Spinal cord (tissue), 10 donors: Measurements from ENCODE around the gene CACNG3. TPM values are rescaled to one million over a fixed set of nuclear protein-coding genes. Genes with fewer than 3 reads are reported as not detected.

ENCODE experiments used
- DNase-seq, 6 donors: peaks; one replicate each; pipeline versions ENCODE4 v3.0.0 to v3.0.0-alpha.2; 2013 to 2015; ENCODE audit warnings: low spot score in 6 of 6, low read depth in 4 of 6
- H3K27ac ChIP-seq: one replicate; pipeline ENCODE4 v1.5.1; 2013; ENCODE audit warnings: low read depth, low read length, control low read depth
- H3K27me3 ChIP-seq: one replicate; pipeline ENCODE4 v1.6.1; 2013; ENCODE audit warnings: low read length; ENCODE audit not compliant: control insufficient read depth, insufficient read depth
- H3K36me3 ChIP-seq: one replicate; pipeline ENCODE4 v1.6.1; 2013; ENCODE audit warnings: low read length; ENCODE audit not compliant: control insufficient read depth, insufficient read depth
- H3K4me1 ChIP-seq: one replicate; pipeline ENCODE4 v1.6.1; 2013; ENCODE audit warnings: low read length; ENCODE audit not compliant: control insufficient read depth, insufficient read depth
- H3K4me3 ChIP-seq: one replicate; pipeline ENCODE4 v1.5.1; 2013; ENCODE audit warnings: low read depth, low read length, control low read depth
- H3K9me3 ChIP-seq: one replicate; pipeline ENCODE4 v1.6.1; 2013; ENCODE audit warnings: low read length; ENCODE audit not compliant: control insufficient read depth, insufficient read depth
- WGBS: methylation state at CpG from one replicate; pipeline ENCODE4 v1.1.5; 2013; ENCODE audit warnings: missing lambda C conversion rate; ENCODE audit not compliant: insufficient coverage; 5-methylcytosine and 5-hydroxymethylcytosine counted together
- polyA plus RNA-seq, 2 donors: library from polyadenylated mRNA; unstranded; fragments of 120-200 nt; gene quantifications; one replicate each; pipeline ENCODE4 v1.2.1, GENCODE V29; 2013; ENCODE audit not compliant: insufficient read length in 2 of 2
- total RNA-seq, 2 donors: library from RNA; depleted of rRNA in 1 of 2; stranded (reverse); fragments of 120-200 nt in 1 of 2; fragments of >200 nt in 1 of 2; gene quantifications; one replicate each; pipeline versions ENCODE4 v1.2.3 to v1.2.4, GENCODE V29; 2013 to 2014
- donor health status: healthy.

The CACNG3 gene
- total and polyA plus RNA-seq, 4 donors = 1.9 to 21.1 (median 11.0) TPM

DNA sequence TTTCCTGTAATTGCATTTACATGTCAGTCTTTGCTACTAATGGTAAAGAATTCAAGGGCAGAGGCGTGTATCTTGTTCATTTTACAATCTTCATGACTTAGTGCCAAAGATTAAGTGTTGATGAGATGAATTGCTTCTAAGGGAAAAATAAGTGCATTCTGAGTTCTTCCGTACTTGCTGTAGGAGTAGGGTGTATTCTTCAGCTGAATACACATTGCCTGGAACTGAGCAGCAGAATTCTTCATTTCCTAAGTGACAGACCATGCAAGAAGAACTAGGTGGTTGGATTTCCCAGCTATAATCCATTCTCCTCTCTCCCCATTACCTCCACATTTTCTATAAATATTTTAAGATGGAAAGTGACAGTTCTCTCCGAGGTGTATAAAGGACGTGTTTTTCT lies 104.8 kb downstream of the CACNG3 start:
- no peaks in the 10 kb centered on the region for H3K27me3 ChIP-seq
- H3K36me3 ChIP-seq = peaks cover 4% of the 10 kb centered on the region
- DNase-seq = no peak
- no CpG with 5 or more reads among the region's 4 CpGs for WGBS
- no peaks in the 10 kb centered on the region for H3K4me1 ChIP-seq
- H3K27ac ChIP-seq = no peak overlapping the region
- no peak overlapping the region for H3K4me3 ChIP-seq
- H3K9me3 ChIP-seq = no peaks in the 10 kb centered on the region

DNA sequence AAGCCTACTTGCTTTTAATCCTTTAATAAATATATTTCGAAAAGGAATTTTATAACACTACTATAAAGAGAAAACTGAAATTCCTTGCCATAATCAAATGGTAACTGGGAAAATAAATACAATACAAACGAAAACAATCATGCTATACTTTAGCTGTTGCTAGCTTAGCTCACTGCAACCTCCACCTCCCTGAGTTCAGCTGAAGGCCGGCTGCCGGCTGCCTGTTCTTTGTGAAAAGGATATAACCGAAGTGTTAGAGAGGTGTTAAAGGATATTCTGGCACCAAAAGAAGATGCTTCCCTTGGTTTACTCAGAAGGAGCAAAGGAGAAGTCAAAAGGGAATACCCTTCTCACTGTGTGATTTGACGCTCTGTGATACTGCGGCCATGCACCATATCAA lies 108.5 kb downstream of the CACNG3 start:
- DNase-seq = no peak
- H3K9me3 ChIP-seq = no peaks in the 10 kb centered on the region
- H3K27ac ChIP-seq = no peak overlapping the region
- H3K27me3 ChIP-seq = no peaks in the 10 kb centered on the region
- no peak overlapping the region for H3K4me3 ChIP-seq
- H3K36me3 ChIP-seq = peaks cover 4% of the 10 kb centered on the region
- no CpG with 5 or more reads among the region's 7 CpGs for WGBS
- H3K4me1 ChIP-seq = no peaks in the 10 kb centered on the region

DNA sequence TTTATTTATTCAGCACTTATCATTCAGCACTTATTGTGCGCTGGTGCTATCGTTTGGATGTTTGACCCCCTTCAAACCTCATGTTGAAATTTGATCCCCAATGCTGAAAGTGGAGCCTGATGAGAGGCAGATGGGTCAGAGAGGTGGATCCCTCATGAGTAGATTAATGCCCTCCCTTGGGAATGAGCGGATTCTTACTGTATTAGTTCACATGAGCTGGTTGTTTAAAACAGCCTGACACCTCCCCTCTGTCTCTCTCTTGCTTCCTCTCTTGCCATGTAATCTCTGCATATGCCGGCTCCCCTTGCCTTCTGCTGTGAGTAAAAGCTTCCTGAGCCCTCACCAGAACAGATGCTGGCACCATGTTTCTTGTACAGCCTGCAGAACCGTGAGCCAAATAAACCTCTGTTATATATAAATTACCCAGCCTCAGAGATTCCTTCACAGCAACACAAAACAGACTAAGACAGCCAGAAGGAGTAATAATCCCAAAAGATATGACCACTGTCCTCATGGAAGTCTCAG lies 111.1 kb downstream of the CACNG3 start:
- peak in 1 of 6 donors; percentile 9 for DNase-seq
- Histone ChIP-seq H3K27ac (no peak overlapping the region), H3K36me3 (no peaks in the 10 kb centered on the region), H3K4me1 (no peaks in the 10 kb centered on the region), H3K27me3 (no peaks in the 10 kb centered on the region), H3K4me3 (no peak overlapping the region), H3K9me3 (no peaks in the 10 kb centered on the region)
- 75% methylated on average over 2 of the region's 5 CpGs for WGBS

DNA sequence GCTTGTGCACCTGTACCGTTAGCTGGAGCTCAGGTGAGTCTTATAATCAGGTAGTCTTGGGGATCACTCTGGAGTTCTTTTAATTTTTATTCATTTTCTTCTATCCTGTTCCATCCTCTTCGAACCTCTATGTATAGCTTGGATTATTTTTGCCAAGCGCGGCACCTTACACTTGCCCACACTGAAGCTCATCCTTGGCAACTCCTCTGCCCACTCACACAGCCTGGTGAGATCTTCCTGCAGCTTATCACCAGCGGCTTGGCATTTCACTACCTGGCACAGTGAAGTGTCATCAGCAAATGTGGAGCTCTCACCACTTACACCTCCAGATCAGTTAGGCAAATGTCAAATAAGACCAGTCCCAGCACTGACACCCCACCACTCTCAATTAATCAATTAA lies 116.7 kb downstream of the CACNG3 start:
- Histone ChIP-seq H3K27ac (no peak overlapping the region), H3K36me3 (no peaks in the 10 kb centered on the region), H3K4me3 (no peak overlapping the region), H3K9me3 (no peaks in the 10 kb centered on the region), H3K4me1 (no peaks in the 10 kb centered on the region), H3K27me3 (no peaks in the 10 kb centered on the region)
- DNase-seq = peak in 1 of 6 donors; percentile 53
- WGBS = 90% methylated on average over 4 of the region's 5 CpGs

DNA sequence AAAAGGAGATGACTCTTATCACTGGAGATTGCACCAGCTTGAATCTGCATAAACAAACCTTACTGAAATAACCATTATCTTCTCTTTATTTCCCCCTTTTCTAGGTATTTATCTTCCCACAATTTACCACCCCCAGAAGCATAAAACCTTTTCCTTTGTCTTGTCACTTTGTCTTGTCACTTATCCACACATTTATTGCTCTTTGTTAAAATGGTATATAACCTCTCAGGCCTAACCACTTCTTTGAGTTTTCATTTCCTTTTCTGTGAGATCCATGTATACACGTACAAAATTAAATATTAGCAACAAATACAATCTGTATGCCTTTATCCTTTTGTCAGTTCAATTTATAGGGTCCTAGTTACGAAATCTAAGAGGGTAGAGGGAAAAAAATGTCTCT lies 122.9 kb downstream of the CACNG3 start:
- WGBS = no CpG with 5 or more reads among the region's 2 CpGs
- Histone ChIP-seq H3K4me1 (no peaks in the 10 kb centered on the region), H3K9me3 (no peaks in the 10 kb centered on the region), H3K27me3 (no peaks in the 10 kb centered on the region), H3K4me3 (no peak overlapping the region), H3K36me3 (no peaks in the 10 kb centered on the region), H3K27ac (no peak overlapping the region)
- no peak for DNase-seq

DNA sequence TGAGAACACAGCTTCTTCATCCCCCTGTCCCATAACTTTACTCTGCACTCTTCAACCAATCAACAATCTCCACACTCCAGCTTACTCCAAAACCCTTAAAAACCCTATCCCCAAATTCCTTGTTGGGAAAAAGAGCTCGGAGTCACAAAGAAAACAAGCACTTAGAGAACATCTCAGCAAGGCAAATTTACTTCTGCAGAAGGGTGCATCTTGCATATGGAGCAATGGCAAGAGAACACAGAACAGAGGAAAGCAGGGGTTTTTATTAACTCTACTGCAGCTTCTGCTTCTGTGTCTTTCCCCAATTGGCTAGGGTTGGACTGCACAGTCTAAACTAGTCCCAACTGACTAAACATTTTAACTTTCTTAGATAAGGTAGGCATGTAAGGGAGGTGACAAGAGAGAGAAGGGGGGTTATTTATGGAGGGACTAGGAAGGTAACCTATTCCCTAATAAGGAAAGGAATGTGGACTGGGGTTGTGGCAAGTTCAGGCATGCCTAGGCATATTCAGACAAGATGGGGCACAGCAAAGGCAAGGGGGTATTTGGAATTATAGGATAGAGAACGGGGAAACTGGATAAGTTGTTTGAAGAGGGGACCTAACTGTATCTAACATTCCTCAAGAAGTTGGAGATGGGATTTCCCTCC lies 125.5 kb downstream of the CACNG3 start:
- H3K27ac ChIP-seq = no peak overlapping the region
- no peaks in the 10 kb centered on the region for H3K36me3 ChIP-seq
- H3K4me1 ChIP-seq = no peaks in the 10 kb centered on the region
- no peak for DNase-seq
- H3K9me3 ChIP-seq = no peaks in the 10 kb centered on the region
- 100% methylated on average over 1 of the region's 2 CpGs for WGBS
- no peaks in the 10 kb centered on the region for H3K27me3 ChIP-seq
- H3K4me3 ChIP-seq = no peak overlapping the region

DNA sequence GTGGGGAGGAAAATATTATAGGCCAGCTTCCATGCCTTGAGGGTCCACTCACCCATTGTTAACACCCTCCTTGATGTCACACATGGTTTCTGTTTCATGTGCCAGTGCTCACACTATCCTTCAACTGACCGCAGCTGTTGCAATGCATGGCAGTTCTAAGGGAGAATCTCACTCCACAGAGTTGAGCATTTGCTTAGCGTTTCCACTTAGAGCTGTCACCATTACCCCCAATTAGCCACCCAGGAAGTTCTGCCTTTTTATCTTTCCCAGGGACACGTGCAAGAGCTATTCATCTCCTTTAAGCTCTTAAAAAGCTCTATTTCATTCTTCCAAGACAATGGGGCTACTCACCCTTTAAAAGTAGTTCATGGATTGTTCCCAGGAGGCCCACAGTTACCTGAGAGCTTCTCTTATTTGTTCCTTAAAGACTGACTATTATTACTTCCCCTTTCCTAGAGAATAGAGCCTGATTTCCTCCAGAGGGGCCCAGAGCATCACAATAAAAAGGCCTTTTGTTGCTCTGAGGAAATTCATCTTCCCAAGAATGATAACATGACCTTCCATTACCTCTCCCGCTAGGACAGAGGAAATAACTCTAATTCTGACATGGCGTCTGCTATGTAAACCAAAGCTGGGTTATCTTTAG lies 126.8 kb downstream of the CACNG3 start:
- DNase-seq = peak in 1 of 6 donors; percentile 73
- Histone ChIP-seq H3K27me3 (no peaks in the 10 kb centered on the region), H3K4me3 (no peak overlapping the region), H3K4me1 (no peaks in the 10 kb centered on the region), H3K36me3 (no peaks in the 10 kb centered on the region), H3K27ac (no peak overlapping the region), H3K9me3 (no peaks in the 10 kb centered on the region)
- WGBS = 12% methylated on average over 3 of the region's 5 CpGs

DNA sequence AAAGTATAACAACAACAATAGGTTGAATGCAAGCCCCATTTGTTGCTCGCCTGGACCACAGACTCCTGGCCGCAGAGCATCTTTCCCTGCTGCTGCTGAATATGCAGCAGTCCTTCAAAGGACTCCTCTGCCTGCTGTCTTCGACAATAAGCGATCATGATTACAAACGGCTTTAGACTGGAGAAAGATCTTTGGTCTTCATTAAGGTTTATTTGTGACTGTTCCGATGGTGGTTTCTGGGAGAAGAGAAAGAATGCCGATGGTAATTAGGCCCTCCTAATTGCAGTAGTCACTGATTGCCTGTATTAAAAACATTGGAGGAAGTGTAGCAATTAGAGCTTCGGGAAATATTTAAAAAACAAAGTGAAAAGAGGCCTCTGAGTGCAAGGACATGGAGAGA lies 138.2 kb downstream of the CACNG3 start:
- Histone ChIP-seq H3K27ac (no peak overlapping the region), H3K4me3 (no peak overlapping the region), H3K36me3 (no peaks in the 10 kb centered on the region), H3K27me3 (no peaks in the 10 kb centered on the region), H3K4me1 (peaks cover 3% of the 10 kb centered on the region), H3K9me3 (no peaks in the 10 kb centered on the region)
- WGBS = 15% methylated on average over 6 of the region's 8 CpGs
- DNase-seq = peak in 2 of 6 donors; percentile 26 to 84

DNA sequence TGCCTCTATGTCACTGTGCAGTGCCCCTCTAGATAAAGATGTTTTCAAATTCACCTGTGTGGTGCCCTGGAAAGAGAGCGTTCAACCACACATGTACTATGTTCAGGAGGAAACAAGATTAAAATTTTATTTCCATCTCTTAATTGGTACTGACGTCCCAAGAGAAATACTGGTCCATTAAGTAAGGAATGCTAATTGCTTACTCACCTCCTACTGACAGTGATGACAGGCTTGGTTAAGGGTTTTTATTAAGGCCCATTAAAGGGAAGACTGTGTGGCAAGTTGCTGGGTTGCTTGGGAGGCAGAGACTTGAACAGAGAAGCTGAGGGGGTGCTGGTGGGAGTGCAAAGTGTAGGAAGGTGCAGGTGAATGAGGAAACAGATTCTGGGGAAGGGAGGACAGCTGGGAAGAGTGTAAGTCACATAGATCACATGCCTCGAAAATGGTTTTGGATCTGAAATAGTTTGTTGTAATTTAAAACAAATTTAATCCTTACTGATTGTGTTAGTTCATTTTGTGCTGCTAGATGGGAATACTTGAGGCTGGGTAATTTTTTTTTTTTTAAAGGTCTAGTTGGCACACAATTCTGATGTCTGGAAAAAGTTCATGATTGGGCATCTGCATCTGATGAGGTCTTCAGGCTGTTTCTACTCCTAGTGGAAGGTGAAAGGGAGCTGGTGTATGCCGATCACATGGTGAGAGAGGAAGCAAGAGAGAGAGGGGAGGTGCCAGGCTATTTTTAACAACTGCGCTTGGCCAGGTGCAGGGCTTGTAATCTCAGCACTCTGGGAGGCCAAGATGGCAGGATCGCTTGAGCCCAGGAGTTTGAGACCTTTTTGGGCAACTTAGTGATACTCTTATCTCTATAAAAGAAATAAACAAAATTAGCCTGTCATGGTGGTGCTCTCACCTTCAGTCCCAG lies 140.5 kb downstream of the CACNG3 start:
- Histone ChIP-seq H3K27ac (no peak overlapping the region), H3K27me3 (no peaks in the 10 kb centered on the region), H3K9me3 (no peaks in the 10 kb centered on the region), H3K4me3 (no peak overlapping the region), H3K4me1 (peaks cover 3% of the 10 kb centered on the region), H3K36me3 (no peaks in the 10 kb centered on the region)
- peak in 1 of 6 donors; percentile 86 for DNase-seq
- WGBS = 67% methylated on average over 1 of the region's 6 CpGs
